GM18505 (cell line): ENCODE measurements around the gene FHDC1.

ENCODE experiments used
- ATAC-seq: cut with Tn5 transposase; IDR thresholded peaks from one replicate; pipeline ENCODE4 v1.9.1; 2021; ENCODE audit not compliant: unreplicated experiment
- POLR2A ChIP-seq: IDR thresholded peaks from 4 replicates; pipeline ENCODE4 v1.6.1; 2011; ENCODE audit warnings: borderline replicate concordance; ENCODE audit not compliant: insufficient read depth, insufficient read length; ENCODE audit errors: extremely low read depth

Gene FHDC1

DNA sequence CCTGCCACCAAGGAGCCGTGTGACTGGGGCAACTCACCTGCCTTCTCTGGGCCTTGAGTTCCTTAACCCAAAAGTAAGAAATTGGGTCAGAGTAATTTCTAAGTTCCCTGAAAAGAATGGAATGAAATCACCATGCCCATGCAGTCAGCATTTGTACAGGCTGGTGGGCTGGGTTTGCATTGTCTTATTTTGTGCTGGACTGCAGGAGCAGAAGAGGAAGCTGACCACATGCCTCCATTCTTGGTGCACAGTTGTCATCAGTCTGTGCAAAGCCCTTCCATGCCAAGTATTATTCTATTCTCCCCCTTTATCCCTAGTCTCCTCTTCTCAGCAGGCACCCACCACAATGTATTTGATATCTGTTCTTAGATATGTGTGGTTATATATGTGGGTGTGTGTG, 56.3 kb downstream of the FHDC1 start:
- TF ChIP-seq POLR2A, result no peak
- ATAC-seq, result no peak

DNA sequence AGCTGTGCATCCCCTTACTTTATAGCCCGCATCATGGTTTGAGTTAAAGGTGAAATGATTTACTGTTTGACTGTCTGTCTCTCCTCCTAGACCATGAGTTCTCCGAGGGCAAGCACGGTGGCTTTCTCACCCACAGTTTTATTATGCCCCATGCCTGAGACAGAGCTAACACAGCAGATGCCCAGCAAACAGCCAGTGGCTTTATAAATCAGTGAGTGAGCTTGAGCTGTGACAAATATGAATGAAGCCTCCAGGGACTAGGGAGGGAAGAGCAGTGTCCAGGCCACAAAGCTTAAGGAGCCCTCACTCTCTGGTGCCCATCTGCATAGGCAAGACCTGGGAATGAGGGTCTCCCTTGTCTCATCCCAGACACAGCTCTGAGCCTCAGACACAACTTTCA, 57.9 kb downstream of the FHDC1 start:
- no peak for TF ChIP-seq POLR2A
- no peak for ATAC-seq

DNA sequence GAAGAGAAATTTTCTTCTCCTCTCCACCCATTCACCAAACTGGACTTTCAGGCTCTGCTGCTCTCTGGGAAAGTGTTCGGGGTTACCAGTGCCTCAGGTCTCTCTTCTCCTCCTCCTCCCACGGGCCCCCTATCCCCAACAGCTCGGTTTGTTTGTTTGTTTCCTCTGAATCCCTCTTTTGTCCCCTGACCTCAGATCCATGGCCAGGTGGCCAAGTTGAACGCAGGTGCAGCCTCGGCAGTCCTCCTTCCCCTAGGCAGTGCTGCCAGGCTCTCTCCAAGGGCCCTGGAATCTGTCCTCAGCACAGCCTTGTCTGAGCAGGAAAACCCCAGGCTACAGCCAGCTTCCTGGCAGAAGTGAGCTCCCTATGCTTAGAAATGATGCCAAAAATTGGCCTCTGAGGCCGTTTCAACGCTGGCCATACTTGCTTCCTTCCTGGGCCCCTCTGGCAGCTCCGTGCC, 60.0 kb downstream of the FHDC1 start:
- no peak for TF ChIP-seq POLR2A
- ATAC-seq, result no peak

DNA sequence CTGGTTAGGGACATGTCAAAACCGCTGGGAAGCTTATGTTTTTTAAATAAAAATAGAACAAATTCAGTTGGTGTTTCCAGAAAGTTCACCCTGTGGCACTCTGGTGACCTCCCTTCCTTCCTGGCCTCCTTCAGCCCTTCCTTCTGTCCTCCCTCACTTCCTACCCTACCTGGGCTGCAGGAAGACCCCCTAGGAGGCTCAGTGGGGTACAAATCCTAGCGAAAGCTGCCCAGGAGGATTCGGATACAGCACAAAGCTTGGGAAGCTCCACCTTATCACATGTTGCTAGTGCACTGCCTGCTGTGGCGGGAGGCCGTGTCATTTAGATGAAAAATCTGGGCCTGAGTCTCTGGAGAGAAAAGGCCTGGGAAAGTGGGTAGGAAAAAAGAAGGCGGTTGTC, 60.5 kb downstream of the FHDC1 start:
- ATAC-seq, result no peak
- TF ChIP-seq POLR2A, result no peak

DNA sequence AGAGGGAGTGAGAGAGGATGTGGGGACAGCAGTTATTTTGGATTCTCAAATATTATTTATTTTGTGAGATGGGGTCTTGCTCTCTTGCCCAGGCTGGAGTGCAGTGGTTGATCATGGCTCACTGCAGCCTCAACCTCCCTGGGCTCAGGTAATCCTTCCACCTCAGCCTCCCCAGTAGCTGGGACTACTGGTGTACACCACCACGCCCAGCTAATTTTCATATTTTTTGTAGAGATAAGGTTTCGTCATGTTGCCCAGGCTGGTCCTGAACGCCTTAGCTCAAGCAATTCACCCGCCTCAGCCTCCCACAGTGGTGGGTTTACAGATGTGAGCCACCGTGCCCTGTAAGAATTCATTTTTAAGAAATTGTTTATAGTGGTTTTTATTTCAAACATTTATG, 61.2 kb downstream of the FHDC1 start:
- no peak for ATAC-seq
- TF ChIP-seq POLR2A, result no peak

DNA sequence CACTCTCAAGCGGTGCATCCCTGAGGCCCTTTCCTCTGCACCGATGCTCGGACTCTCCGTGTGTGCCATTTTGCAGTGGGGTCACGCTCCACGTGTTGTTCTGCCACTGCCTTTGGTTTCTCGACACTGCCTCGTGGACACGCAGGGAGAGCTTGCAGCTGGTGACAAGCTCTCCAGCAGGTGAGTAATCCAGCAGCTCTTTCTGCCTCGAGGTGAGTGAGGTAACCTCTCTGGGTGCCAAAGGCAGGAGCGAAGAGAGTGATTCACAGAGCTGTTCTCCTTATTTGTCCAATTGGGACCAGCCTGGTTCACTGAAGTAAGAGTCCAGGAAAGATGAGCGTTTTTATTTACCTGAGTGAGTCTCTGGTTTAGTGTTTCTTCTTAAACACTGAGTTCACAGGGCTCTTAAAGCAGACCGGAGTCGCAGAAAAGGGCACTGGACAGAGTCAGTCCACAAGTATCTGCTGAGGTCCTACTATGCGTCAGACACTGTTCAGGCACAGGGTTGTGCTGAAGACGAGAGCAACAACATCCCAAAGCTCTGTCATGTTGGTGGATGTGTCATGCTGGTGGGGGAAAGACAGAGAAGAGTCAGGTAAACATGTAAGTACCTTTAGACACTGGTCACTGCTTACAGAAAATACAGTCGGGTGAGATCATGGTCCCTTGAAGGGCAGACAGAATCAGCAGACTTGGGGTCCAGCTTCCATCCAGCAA, 61.8 kb downstream of the FHDC1 start:
- TF ChIP-seq POLR2A, result no peak
- no peak for ATAC-seq

DNA sequence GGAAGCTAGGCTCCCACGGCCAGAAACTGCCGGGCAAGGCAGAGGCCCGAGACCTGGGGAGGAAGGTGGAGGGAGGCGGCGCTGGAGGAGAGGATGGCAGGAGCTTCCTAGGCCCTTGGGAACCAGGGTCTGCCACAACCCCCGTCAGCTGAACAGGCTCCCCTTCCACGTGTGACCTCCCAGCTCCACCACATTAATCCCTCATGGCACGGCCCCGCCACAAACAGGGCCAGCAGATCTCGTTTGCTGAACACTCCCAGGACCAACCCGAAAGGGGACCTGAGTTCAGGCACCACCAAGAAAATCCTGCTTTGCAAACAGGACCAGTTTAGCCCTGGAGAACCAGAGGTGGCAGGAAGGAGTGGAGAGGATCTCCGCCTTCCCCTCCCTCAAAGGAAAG, 62.7 kb downstream of the FHDC1 start:
- no peak for TF ChIP-seq POLR2A
- no peak for ATAC-seq

DNA sequence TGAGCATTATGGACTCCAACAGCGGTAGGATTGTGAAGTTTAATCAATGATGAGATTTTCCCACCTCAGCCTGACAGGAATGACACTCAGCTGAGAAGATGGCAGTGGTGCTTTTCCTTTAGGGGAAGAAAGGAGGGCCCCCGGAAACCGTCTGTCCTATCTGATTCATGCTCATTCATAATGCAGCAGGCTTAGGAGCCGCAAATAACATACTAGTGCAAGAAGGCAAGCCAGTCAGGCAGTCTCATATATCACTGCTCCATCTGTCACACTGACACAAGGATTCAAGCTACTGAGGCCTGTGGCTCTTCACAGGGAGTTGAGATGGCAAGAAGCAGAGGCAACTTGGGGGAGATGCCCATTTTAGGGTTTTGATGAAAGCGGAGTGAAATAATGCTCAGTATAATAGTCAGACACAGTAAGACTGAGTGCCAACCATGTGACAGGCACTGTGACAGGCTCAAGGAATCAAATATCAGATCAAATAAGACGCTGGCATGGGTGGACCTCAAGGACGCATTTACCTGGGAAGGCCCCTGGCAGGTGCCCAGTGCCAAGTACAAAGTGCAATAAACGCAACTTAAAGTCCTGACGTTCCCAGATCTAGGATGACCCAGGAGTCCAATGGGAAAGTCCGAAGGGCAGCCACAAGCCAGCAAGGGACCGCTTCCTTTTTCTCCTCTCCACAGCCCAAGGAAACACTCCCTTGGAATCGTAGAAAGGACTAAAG, 63.4 kb downstream of the FHDC1 start:
- no peak for TF ChIP-seq POLR2A
- ATAC-seq, result no peak

DNA sequence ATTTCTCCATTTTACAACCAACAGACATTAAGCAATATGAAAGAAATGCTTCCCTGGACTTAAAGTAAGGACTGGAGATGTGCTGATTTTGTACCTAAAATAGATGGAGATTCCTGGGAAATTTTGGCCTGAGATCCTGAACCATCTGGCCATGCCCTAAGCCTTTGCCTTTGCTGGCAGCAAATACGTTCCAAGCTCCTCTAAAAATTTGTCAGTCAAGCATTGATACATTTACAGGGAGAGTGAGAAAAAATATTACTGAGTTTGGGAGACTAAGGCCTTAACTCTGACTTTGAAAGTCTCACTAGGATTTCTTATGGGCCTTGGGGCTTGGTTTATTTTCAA, 63.9 kb downstream of the FHDC1 start:
- TF ChIP-seq POLR2A, result no peak

DNA sequence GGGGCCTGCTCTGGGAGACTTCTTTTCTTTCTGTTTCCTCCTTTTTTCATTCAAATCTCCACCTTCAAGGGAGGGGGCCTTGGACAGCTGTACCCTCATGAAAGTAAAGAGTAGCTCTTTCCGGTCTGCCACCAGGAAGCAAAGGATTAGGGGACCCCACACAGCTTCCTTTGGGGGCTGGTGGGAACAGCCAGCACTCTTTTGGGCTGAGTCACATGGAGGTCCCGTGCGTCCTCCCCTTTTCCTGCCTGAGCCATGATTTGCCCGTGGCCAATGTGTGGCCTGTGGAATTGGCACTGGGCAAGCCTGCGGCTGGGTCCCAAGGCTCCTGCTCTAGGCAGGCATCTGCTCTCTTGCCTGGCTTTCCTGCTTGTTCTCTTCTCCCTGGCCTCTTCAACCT, 65.5 kb downstream of the FHDC1 start:
- ATAC-seq, result no peak
- TF ChIP-seq POLR2A, result no peak

More for the DNA sequence above, 63.9 kb downstream of the FHDC1 start:
- ATAC-seq, result no peak

DNA sequence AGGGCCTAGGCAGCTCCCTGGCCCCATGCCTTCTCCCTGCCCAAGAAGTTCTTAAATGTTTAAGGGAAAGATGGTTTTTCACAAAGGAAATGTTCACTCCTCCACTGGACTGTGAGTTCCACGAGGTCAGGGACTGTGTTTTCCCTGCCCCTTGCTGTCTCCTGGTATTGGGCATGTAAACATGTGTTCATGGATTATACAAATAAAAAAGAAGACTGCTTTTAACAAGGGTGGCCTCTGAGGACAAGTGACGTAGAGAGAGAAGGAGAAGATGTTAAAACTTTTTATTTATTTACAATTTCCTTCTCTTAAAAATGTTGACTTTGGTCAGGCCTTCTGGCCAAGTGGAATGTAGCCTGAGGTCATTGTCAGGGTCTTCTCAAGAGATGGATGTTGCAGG, 66.0 kb downstream of the FHDC1 start:
- TF ChIP-seq POLR2A, result no peak
- ATAC-seq, result no peak

DNA sequence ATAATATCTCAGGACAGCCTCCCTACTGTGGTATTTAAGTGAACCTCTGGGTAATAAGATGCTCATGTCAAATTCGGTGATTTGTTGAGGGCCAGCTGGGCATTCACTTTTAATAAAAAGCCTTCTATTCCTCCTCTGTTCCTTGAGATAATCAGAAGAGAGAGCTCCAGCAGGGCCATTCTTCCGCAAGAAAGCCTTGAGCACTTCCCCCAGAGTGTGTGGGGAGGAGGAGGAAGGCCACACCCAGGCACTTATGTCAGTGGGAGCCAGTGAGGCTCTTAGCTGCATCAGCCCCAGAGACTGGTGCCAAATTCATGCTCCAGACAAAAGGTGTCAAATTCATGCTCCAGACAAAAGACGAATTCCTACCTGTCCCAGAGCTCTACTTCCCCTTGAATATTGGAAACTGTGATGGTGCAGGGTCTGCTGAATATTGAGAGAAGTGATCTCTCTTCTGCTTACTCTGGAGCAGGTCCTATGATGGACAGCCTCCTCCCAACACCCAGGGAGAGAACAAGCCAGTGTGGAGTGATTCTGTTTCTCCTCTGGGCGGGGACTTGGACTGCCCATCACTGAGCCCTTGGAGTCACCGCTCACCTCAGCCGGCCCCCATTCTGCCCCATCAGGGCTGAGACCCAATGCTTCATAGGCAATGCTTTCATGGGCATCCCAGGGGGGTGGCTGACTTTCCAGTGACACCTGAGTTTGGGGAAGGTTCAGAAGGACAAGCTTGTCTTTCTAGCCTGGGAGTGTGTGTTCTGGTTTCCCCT, 68.1 kb downstream of the FHDC1 start:
- no peak for TF ChIP-seq POLR2A
- no peak for ATAC-seq

DNA sequence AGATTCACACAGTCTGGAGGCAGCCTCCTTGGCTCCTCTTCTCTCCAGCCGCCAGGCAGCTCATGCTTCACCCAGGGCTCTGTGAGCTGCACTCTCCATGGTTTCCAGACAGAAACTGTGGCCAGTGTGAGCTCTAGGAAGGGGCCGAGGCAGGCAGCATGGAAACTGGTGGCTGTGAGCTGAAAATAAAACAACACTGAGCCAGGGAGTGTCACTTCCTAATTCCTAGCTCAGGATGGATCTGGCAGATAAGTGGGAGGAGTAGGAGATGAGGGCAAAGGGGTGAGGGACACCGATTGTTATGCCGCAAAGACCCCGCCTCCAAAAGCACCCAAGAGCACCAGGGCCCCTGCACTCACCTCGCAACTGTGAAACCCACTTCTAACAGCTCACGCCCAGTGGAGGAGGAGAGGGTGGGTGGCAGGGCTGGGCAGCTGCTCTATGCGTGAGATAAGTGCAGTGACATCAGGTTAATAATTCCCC, 69.8 kb downstream of the FHDC1 start:
- no peak for ATAC-seq
- no peak for TF ChIP-seq POLR2A
